ENCODE data around the gene TNFAIP8L1.

Gene TNFAIP8L1

GRCh38 chr19:4702764-4703163, 63.4 kb downstream of the TNFAIP8L1 start:
- DNase-seq (ENCODE audit: low read depth in 2 of 2): no peak

GRCh38 chr19:4703671-4704316, 64.5 kb downstream of the TNFAIP8L1 start:
- DNase-seq (ENCODE audit: low read depth in 2 of 2): no peak

GRCh38 chr19:4704317-4704673, 65.0 kb downstream of the TNFAIP8L1 start:
- no peak for DNase-seq (ENCODE audit: low read depth in 2 of 2)

Data from stimulated activated CD8-positive, alpha-beta memory T cell treated with anti-CD3 and anti-CD28 coated beads, Interleukin-15, amount 100 ng/mL, for 4 hours (primary cell).